TTC549 (cell line): Measurements from ENCODE around the gene PLSCR3.

Experiments used
- FAIRE-seq: peaks from 2 replicates; lab custom pipeline; 2012; peaks lifted over from hg19 to GRCh38; lab: Jason Lieb, UNC

PLSCR3 gene

GRCh38 chr17:7405350-7406234 is 11.3 kb upstream of the PLSCR3 start:
- FAIRE-seq, result no peak

DNA sequence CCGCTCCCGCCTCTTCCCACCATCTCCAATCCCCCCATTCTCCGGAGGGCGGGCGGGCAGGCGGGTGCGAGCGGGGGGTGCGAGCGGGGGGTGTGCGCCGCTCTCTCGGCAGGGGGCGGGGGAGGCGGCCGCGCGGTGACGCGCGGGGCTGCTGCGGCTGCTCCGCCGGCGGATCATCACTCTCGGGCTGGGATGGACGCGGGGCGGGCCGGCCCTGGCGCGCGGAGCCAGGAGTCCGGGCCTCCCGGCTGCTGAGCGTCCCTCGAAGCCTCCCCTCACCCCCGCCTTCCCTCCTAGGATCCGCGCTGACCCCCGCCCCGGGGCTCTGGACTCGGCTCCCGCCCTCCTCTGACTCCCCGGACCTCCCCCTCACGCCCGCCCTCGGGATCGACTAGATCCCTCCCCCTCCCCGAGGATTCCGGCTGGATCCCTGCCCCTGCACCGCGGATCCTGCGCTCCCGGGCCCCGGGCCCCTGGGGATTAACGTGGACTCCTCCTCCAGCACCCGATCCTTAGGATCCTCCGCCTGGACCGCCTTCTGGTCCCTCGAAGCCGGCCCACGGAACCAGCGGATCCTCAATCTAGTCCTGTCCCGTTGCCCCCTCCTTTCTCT is 10.5 kb upstream of the PLSCR3 start:
- no peak for FAIRE-seq

- peak; percentile 95 for FAIRE-seq
Measured at GRCh38 chr17:7403977-7404736, 9.8 kb upstream of the PLSCR3 start, which contains the start of gene TMEM256. Gene TMEM256 (minus strand): TSS chr17:7404097. CDS start chr17:7404084, 13 bp downstream.

GRCh38 chr17:7403727-7403976 is 9.3 kb upstream of the PLSCR3 start:
- FAIRE-seq, result no peak

DNA sequence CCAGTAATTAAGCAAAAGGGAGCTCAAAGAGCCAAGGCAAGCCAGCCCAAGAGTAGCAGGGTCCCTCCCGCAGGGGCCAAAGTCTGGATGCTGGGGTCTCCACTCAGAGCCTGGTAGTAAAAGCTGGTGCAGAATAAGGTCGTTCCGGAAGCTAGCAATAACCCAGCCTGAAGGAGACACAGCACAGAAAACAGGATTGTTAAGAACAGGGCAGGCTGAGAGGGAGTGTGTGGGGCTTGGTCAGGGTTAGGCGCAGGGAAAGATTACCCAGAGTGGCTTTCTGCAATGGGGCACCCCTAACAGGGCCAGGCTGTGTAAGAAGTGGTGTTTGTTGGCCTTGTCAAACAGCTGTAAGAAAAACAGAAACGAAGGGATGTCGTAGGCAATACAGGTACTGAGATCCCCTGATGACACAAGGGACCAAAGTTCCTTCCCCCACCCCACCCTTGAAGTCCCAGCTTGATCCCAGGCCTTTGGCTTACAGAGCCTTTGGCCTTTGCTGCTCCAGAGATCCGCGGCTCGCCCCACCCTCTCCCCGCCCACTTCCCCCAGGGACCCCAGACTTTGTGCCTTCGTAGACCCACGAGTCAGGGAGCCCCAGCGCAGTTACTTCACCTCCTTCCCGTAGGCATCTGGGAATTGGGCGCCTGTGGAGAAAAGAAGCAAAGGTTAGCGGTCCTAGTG is 8.9 kb upstream of the PLSCR3 start:
- no peak for FAIRE-seq

- FAIRE-seq, result no peak
Measured at GRCh38 chr17:7398612-7399011, 4.3 kb upstream of the PLSCR3 start.

DNA sequence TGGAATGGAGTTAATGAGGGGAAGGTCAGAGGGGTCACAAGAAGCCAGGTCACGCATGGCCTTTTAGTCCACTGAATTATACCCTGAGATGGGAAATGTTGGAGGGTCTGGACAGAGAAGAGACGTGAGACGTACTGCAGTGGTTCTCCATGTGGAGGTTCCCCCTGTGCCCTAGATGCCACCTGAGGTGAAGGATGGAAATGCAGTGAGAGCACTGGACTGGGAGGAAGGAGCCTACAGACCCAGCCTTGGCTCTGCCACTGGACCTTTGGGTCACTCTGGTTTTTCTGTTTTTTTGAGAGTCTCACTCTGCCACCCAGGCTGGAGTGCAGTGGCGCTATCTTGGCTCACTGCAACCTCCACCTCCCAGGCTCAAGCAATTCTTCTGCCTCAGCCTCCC is 1.8 kb upstream of the PLSCR3 start:
- no peak for FAIRE-seq

DNA sequence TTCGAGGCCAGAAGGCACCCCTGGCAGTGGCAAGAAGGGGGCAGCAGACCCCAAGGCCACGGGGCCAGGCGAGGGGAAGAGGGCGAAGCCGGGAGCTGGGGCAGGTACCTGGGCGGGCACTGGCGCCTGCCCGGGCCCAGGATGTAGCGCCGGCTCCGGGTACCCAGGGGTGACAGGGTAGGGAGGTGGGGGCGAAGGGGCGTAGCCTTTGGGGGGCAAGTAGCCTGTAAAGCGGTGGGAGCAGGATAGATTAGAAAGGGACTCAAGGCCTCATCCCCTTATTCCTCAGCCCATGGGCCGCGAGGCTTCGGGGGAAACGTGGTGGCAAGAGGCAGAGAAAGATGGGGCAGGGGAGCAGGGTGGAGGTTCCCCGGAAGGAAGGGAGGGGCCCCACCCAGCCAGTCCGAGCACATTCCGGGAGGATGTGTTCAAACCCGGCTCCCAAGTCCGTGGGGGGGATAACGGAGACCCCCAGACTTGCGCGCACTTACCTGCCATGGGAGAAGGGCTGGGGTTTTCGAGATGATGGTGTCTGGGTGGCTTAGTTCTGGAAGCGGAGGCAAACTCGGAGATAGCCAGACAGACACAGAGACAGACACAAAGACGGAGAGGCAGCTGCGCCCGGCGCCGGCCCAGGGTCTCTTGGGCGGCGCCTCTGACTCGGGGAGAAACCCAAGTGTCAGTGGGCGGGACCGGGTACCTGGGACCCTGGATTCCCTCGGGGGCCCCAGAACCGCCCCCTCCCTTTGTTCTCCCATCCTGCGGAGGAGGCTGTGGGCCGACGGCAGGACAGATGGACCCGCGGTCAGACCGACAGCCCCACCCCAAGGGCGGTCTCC is 493 bp downstream of the PLSCR3 start:
- no peak for FAIRE-seq

DNA sequence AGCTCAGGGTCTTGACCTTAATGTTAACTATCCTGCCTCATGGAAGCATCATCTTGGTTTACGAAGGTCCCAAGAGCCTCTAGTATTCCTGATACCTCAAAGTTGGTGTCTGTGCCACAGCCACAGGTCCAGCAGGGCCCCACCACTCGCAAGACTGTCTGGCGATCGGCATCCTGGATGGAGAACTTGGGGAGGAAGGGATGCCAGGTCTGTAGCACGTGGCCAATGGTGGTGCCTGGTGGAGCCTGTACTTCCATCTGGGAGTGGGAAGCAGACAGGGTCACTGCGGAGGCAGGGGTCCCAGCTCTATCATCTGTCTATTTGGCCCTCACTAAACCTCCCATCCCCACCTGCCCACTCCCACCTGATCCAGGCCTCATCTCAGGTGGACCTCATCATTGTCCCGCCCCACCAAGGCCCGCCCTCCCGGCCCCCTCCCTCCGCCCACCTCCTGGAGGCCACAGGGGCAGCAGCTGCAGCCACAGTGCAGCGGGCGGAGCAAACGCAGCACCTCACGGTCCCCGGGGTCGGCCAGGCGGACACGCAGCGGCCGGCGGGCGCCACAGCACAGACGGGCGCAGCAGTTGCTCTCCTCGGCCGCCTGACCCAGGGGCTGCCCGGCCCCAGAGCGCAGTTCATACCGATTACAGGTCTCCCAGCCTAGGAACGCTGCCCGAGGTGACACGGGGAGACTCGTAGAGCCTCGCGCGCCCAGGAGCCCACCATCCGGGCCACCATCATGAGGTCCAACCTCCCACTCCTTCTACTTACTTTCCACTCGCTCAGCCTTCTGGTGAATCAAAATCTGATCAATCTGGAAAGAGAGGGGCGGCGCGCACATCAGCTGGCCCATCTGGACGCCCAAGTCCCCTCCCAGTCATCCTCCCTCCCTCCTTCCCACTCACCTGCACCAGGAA is 1.4 kb downstream of the PLSCR3 start:
- FAIRE-seq, result no peak

GRCh38 chr17:7391307-7391706 is 3.0 kb downstream of the PLSCR3 start:
- FAIRE-seq, result no peak

GRCh38 chr17:7389924-7390910 is 4.1 kb downstream of the PLSCR3 start:
- no peak for FAIRE-seq

- FAIRE-seq, result no peak
Measured at GRCh38 chr17:7388856-7389255, 5.5 kb downstream of the PLSCR3 start.

DNA sequence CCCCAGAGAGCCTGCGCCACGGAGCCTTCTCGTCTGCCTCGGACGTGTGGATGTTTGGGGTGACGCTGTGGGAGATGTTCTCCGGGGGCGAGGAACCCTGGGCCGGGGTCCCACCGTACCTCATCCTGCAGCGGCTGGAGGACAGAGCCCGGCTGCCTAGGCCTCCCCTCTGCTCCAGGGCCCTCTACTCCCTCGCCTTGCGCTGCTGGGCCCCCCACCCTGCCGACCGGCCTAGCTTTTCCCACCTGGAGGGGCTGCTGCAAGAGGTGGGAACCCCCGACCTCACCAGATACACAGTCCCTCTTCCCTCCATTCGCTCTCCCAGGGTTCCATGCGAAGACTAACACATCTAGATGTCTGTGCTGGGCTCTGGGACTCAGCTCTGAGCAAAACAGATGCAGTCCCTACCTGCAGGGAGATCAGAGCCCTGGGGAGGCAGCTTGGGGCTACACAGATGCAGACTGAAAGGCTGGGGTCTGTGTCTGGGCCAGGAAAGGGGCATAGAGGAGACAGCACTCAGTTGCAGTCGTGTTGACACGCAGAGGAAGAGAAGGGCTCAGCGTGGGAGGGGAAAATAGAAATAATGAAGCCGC is 9.7 kb downstream of the PLSCR3 start:
- FAIRE-seq, result no peak

- no peak for FAIRE-seq
Measured at GRCh38 chr17:7383742-7384488, 10.4 kb downstream of the PLSCR3 start.

DNA sequence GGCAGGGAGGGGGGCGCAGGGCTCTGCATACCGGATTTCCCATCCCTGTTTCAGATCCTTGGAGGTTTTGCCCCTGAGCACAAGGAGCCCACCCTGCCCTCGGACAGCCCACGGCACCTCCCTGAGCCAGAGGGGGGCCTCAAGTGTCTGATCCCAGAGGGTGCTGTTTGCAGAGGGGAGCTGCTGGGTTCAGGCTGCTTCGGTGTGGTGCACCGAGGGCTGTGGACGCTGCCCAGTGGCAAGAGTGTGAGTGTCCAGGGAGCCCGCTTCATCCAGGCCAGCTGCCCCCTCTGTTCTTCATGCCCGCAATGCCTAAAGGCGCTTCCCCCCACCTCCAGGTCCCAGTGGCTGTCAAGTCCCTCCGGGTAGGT is 11.0 kb downstream of the PLSCR3 start:
- no peak for FAIRE-seq

DNA sequence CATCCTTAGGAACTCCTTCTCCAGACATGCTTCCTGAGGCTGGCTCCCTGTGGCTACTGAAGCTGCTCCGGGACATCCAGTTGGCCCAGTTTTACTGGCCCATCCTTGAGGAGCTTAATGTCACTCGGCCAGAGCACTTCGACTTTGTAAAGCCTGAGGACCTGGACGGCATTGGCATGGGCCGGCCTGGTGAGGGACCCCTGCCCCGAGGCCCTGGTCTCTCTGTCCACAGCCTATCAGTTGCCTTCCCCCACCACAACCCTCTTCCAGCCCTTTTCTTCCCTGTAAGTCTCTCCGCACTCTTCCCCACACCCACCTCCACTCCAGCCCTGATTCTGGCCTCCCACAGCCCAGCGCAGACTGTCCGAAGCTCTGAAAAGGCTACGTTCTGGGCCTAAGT is 11.4 kb downstream of the PLSCR3 start:
- no peak for FAIRE-seq

DNA sequence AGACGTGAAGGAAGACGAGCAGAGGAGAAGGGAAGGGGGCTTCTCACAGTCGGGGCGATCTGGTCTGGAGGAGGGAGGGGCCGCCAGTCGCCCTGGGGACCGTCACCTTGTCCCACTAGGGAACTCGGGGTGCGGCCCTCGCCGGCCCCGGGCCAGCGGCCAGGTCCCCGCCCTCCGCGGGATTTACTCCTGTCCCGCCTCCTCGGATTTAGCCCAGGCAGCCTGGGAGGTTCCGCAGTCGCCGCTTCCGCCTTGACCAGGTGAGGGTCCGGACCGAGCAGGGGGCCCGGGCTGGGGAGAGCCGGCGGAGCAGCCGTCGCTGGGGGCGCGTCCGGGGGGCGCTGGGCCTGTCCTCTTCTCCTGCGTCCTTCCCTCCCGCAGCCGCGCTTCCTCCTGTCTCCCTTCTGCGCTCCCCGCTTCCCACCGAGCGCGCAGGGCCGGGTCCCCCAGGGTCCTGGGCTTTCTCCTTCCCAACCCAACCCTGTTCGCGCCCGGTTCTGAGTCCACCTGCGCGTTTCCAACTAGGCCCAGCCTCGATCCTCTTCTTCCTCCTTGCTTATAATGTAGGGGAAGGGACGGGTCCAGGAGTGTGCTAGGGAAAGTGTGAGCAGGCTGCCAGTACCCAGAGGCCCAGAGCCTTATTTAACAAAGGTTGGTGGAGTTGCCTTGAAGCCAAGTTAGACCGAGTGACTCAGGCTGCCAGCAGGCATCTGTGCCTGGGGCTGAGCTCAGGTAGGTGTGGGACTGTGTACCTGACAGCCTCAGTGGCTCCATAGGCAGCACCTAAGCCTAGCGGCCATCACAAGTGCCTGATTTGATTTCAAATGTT is 13.3 kb downstream of the PLSCR3 start, which contains the start of gene TNK1:
Gene TNK1 (plus strand): TSS at position 235 of the 829 bp plus-strand sequence. CDS start 1,838 bp downstream, outside the sequence.
- FAIRE-seq, result no peak
